ES-I3 (cell line): Measurements from ENCODE around the gene RNASE13.

Source experiments
- H3K36me3 ChIP-seq: 2 replicates; pipeline ENCODE4 v1.6.1; 2013; ENCODE audit warnings: mild to moderate bottlenecking, low read length, control low read depth, moderate library complexity; ENCODE audit not compliant: insufficient read depth
- H3K4me1 ChIP-seq: 2 replicates; pipeline ENCODE4 v1.6.1; 2013; ENCODE audit warnings: mild to moderate bottlenecking, control low read depth, low read length; ENCODE audit not compliant: insufficient read depth
- H3K9ac ChIP-seq: 2 replicates; pipeline ENCODE4 v1.6.1; 2013; ENCODE audit warnings: low read depth, mild to moderate bottlenecking, low read length, moderate library complexity
- H3K9me3 ChIP-seq: 2 replicates; pipeline ENCODE4 v1.6.1; 2013; ENCODE audit warnings: mild to moderate bottlenecking, low read length, moderate library complexity; ENCODE audit not compliant: control insufficient read depth, insufficient read depth

The RNASE13 gene

GRCh38 chr14:21070610-21071224 lies 36.1 kb upstream of the RNASE13 start:
- Histone ChIP-seq H3K9ac (peak overlapping the region; percentile 67), H3K36me3 (no peaks in the 10 kb centered on the region), H3K9me3 (no peaks in the 10 kb centered on the region), H3K4me1 (peaks cover 7% of the 10 kb centered on the region; the same call in 1 of the 2 replicates)

- peak within 1 kb of the TSS; percentile 67 for H3K9ac ChIP-seq
- H3K4me1 ChIP-seq: peaks cover 7% of the 10 kb centered on the region; the same call in 1 of the 2 replicates
- H3K9me3 ChIP-seq: no peaks in the 10 kb centered on the region
- H3K36me3 ChIP-seq: no peaks in the 10 kb centered on the region
Observed at GRCh38 chr14:21070083-21070609, 35.5 kb upstream of the RNASE13 start, which contains the start of gene ARHGEF40. Gene ARHGEF40 (plus strand): TSS chr14:21070304. CDS start chr14:21070397, 93 bp downstream.

GRCh38 chr14:21069388-21070082 lies 34.9 kb upstream of the RNASE13 start:
- Histone ChIP-seq H3K9me3 (no peaks in the 10 kb centered on the region), H3K9ac (peak overlapping the region; percentile 67), H3K36me3 (no peaks in the 10 kb centered on the region), H3K4me1 (peaks cover 7% of the 10 kb centered on the region; the same call in 1 of the 2 replicates)

DNA sequence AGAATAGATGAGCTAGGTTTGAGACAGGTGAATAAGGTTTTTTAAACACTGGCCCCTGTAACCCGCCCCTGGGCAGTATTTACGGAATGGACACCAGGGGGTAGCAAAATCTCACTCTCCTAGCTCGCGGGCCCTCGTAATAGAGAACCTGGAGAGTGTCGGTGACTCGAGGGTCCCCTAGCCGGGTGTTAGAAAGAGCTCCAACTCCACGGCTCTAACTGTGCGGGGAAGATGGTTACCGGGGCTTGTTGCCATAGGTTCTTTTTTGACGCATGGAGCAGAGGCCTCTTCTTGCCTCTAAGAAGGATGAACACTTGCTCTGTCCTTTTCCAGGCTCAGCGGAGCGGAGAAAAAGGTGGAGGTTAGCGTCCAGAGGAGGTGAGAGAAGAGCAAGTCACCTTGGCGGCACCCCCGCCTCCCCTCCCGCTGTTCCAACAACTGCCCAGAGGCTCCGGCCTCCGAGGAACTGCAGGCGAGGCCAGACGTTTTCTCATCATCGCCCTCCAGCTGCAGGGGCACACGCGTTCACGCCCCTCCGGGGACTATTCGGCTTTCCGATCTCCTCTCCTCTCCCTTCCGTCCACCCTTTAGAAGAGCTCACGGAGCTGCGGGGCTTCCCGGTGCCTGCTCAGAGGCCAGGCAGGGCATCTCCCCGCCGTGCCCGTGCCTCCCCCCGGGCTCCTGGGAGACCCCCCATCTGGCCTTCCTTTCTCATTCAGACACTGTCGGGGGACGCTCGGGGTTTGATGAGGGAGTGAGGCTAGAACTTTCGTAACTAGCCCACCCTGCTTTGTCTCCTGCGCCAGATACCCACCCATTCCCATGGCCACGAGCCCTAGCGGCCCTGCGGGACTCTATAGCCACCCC lies 34.1 kb upstream of the RNASE13 start:
- H3K9ac ChIP-seq: peak overlapping the region; percentile 67; the same call in 1 of the 2 replicates
- H3K4me1 ChIP-seq: peaks cover 9% of the 10 kb centered on the region; the same call in 1 of the 2 replicates

GRCh38 chr14:21066882-21067502 lies 32.4 kb upstream of the RNASE13 start:
- Histone ChIP-seq H3K36me3 (no peaks in the 10 kb centered on the region), H3K4me1 (peaks cover 6% of the 10 kb centered on the region; the same call in 1 of the 2 replicates), H3K9ac (no peak overlapping the region), H3K9me3 (no peaks in the 10 kb centered on the region)

More for the DNA sequence above, 34.1 kb upstream of the RNASE13 start:
- no peaks in the 10 kb centered on the region for H3K36me3 ChIP-seq
- H3K9me3 ChIP-seq: no peaks in the 10 kb centered on the region

- Histone ChIP-seq H3K36me3 (no peaks in the 10 kb centered on the region), H3K9me3 (no peaks in the 10 kb centered on the region), H3K9ac (no peak overlapping the region), H3K4me1 (peaks cover 4% of the 10 kb centered on the region; the same call in 1 of the 2 replicates)
Observed at GRCh38 chr14:21063479-21063878, 28.9 kb upstream of the RNASE13 start.

GRCh38 chr14:21061347-21061668 lies 26.7 kb upstream of the RNASE13 start:
- H3K4me1 ChIP-seq: peaks cover 4% of the 10 kb centered on the region; the same call in 1 of the 2 replicates
- no peak overlapping the region for H3K9ac ChIP-seq

GRCh38 chr14:21060614-21061346 lies 26.2 kb upstream of the RNASE13 start:
- peaks cover 4% of the 10 kb centered on the region; the same call in 1 of the 2 replicates for H3K4me1 ChIP-seq
- no peak overlapping the region for H3K9ac ChIP-seq
- H3K9me3 ChIP-seq: no peaks in the 10 kb centered on the region
- H3K36me3 ChIP-seq: no peaks in the 10 kb centered on the region

More at GRCh38 chr14:21061347-21061668, 26.7 kb upstream of the RNASE13 start:
- Histone ChIP-seq H3K36me3 (no peaks in the 10 kb centered on the region), H3K9me3 (no peaks in the 10 kb centered on the region)

- H3K9ac ChIP-seq: no peak overlapping the region
- no peaks in the 10 kb centered on the region for H3K36me3 ChIP-seq
- no peaks in the 10 kb centered on the region for H3K9me3 ChIP-seq
- H3K4me1 ChIP-seq: peaks cover 4% of the 10 kb centered on the region; the same call in 1 of the 2 replicates
Observed at GRCh38 chr14:21059842-21060613, 25.4 kb upstream of the RNASE13 start.

- Histone ChIP-seq H3K9me3 (no peaks in the 10 kb centered on the region), H3K4me1 (peaks cover 4% of the 10 kb centered on the region; the same call in 1 of the 2 replicates), H3K36me3 (no peaks in the 10 kb centered on the region), H3K9ac (no peak overlapping the region)
Observed at GRCh38 chr14:21058903-21059302, 24.3 kb upstream of the RNASE13 start.

GRCh38 chr14:21057803-21058675 lies 23.4 kb upstream of the RNASE13 start, which contains the start of gene RNASE8:
Gene RNASE8 (plus strand): TSS chr14:21057822. CDS start chr14:21057893, 71 bp downstream.
- Histone ChIP-seq H3K36me3 (no peaks in the 10 kb centered on the region), H3K9me3 (no peaks in the 10 kb centered on the region), H3K4me1 (no peaks in the 10 kb centered on the region), H3K9ac (no peak within 1 kb of the TSS)
